Renal pelvis (tissue), 12 donors: ENCODE results near the gene HYOU1. TPM values are rescaled to one million over a fixed set of nuclear protein-coding genes. Genes with fewer than 3 reads are reported as not detected.
"Not testable (repeated sequence)": the region's sequence is repeated elsewhere in the genome, so short reads cannot be mapped to it uniquely, and the experiment has no call there.

Experiments
- DNase-seq: peaks from one replicate; pipeline ENCODE4 v3.0.0-alpha.2; 2013
- long read RNA-seq, 16 experiments: transcript quantifications; one replicate each; lab custom pipeline, GENCODE V29; 2026
- polyA plus RNA-seq, 3 donors: library from polyadenylated mRNA; unstranded; fragments of 120-200 nt; gene quantifications; one replicate each; pipeline ENCODE4 v1.2.1, GENCODE V29; 2013; ENCODE audit not compliant: insufficient read length in 3 of 3

Gene HYOU1, protein sequence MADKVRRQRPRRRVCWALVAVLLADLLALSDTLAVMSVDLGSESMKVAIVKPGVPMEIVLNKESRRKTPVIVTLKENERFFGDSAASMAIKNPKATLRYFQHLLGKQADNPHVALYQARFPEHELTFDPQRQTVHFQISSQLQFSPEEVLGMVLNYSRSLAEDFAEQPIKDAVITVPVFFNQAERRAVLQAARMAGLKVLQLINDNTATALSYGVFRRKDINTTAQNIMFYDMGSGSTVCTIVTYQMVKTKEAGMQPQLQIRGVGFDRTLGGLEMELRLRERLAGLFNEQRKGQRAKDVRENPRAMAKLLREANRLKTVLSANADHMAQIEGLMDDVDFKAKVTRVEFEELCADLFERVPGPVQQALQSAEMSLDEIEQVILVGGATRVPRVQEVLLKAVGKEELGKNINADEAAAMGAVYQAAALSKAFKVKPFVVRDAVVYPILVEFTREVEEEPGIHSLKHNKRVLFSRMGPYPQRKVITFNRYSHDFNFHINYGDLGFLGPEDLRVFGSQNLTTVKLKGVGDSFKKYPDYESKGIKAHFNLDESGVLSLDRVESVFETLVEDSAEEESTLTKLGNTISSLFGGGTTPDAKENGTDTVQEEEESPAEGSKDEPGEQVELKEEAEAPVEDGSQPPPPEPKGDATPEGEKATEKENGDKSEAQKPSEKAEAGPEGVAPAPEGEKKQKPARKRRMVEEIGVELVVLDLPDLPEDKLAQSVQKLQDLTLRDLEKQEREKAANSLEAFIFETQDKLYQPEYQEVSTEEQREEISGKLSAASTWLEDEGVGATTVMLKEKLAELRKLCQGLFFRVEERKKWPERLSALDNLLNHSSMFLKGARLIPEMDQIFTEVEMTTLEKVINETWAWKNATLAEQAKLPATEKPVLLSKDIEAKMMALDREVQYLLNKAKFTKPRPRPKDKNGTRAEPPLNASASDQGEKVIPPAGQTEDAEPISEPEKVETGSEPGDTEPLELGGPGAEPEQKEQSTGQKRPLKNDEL
- 100 to 1,000 TPM; 115 to 133 (median 124) TPM for polyA plus RNA-seq
- long read RNA-seq, donor 1, full-length matches to known transcripts = 1 of 7 reads
- long read RNA-seq, donor 1, partial matches to known transcripts = 6 of 7 reads
- long read RNA-seq, donor 1, other reads (novel, unspliced or antisense) = 0 of 7 reads
- long read RNA-seq, donor 2, partial matches to known transcripts = 0 of 3 reads
- long read RNA-seq, donor 2, other reads (novel, unspliced or antisense) = 0 of 3 reads
- long read RNA-seq, donor 3, full-length matches to known transcripts = 3 of 3 reads
- long read RNA-seq, donor 3, partial matches to known transcripts = 0 of 3 reads
- long read RNA-seq, donor 3, other reads (novel, unspliced or antisense) = 0 of 3 reads
- long read RNA-seq, donor 4 = 0 reads
- long read RNA-seq, donor 5, full-length matches to known transcripts = 6 of 6 reads
- long read RNA-seq, donor 5, partial matches to known transcripts = 0 of 6 reads
- long read RNA-seq, donor 5, other reads (novel, unspliced or antisense) = 0 of 6 reads
- long read RNA-seq, donor 6, full-length matches to known transcripts = 3 of 8 reads
- long read RNA-seq, donor 6, partial matches to known transcripts = 5 of 8 reads
- long read RNA-seq, donor 6, other reads (novel, unspliced or antisense) = 0 of 8 reads
- long read RNA-seq, donor 7, full-length matches to known transcripts = 5 of 5 reads
- long read RNA-seq, donor 7, partial matches to known transcripts = 0 of 5 reads
- long read RNA-seq, donor 7, other reads (novel, unspliced or antisense) = 0 of 5 reads
- long read RNA-seq, donor 8, partial matches to known transcripts = 0 of 1 reads
- long read RNA-seq, donor 8, other reads (novel, unspliced or antisense) = 0 of 1 reads
- long read RNA-seq, donor 9, full-length matches to known transcripts = 7 of 12 reads
- long read RNA-seq, donor 9, partial matches to known transcripts = 5 of 12 reads
- long read RNA-seq, donor 9, other reads (novel, unspliced or antisense) = 0 of 12 reads
- long read RNA-seq, donor 10, partial matches to known transcripts = 6 of 8 reads
- long read RNA-seq, donor 10, other reads (novel, unspliced or antisense) = 0 of 8 reads
- long read RNA-seq, donor 11, full-length matches to known transcripts = 4 of 4 reads
- long read RNA-seq, donor 11, partial matches to known transcripts = 0 of 4 reads
- long read RNA-seq, donor 11, other reads (novel, unspliced or antisense) = 0 of 4 reads
- long read RNA-seq, donor 12, full-length matches to known transcripts = 3 of 11 reads
- long read RNA-seq, donor 12, partial matches to known transcripts = 0 of 11 reads
- long read RNA-seq, donor 12, other reads (novel, unspliced or antisense) = 8 of 11 reads
- long read RNA-seq, donor 13, partial matches to known transcripts = 0 of 6 reads
- long read RNA-seq, donor 13, other reads (novel, unspliced or antisense) = 0 of 6 reads
- long read RNA-seq, donor 14 = 0 reads
- long read RNA-seq, donor 15, full-length matches to known transcripts = 5 of 5 reads
- long read RNA-seq, donor 15, partial matches to known transcripts = 0 of 5 reads
- long read RNA-seq, donor 15, other reads (novel, unspliced or antisense) = 0 of 5 reads
- long read RNA-seq, donor 16, full-length matches to known transcripts = 6 of 11 reads
- long read RNA-seq, donor 16, partial matches to known transcripts = 0 of 11 reads
- long read RNA-seq, donor 16, other reads (novel, unspliced or antisense) = 5 of 11 reads

DNA sequence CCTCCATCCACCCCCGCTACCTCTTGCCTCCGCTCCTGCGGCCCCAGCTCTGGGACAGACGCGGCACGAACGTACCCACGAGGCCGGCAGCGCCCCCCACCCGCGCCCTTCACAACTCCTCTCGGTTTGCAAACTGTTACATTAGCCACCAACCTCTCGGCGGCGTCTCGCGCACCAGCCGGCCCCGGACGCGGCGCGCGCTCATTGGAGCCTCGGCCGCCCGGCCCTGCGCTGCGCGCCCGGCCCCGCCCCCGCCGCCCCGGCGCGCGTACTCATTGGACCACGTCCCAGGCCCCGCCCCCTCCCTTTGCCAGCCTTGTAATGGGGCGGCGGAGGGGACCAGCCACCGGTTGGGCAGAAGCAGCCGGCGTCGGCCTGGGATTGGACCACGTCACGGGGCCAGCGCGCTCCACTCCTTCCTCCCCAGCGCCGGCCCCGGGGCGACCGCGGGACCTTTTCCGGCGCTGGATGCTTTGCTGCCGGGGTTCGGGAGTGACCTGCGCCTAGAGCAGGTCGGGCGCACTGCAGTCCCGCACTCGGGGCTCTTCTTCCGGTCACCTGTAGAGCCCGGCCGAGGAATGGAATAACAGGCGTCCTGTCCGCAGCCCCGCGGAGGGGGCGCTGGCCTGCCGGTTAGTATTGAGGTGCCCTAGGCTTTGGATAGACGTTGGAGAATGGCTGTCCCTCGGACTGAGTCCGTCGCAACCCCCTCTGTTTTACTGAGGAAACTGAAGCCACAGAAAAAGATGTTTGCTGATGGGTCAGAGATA, at the start of gene HYOU1:
TSS of gene HYOU1 (minus strand) at position 206 of the 770 bp plus-strand sequence. CDS start 1,045 bp downstream, outside the sequence.
- DNase-seq = peak; percentile 97

DNA sequence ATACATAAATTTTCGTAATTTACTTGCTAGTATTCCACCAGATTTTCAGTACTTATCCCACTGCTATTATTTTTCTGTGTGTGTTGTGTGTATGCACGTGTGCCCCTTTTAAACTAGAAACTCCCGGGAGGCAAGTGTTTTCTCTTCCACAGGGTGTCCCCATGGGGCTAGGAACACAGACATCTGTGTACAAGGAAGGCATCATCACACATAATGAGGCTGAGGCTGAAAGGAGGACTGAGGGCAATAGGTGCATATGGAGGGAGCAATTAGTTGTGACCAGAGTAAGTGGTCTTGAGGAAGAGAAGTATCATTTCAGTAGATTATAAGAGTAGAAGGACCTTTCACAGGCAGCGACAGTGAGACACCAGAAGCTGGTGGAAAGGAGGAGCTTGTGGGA, 46.8 kb upstream of the HYOU1 start:
- DNase-seq = no peak

DNA sequence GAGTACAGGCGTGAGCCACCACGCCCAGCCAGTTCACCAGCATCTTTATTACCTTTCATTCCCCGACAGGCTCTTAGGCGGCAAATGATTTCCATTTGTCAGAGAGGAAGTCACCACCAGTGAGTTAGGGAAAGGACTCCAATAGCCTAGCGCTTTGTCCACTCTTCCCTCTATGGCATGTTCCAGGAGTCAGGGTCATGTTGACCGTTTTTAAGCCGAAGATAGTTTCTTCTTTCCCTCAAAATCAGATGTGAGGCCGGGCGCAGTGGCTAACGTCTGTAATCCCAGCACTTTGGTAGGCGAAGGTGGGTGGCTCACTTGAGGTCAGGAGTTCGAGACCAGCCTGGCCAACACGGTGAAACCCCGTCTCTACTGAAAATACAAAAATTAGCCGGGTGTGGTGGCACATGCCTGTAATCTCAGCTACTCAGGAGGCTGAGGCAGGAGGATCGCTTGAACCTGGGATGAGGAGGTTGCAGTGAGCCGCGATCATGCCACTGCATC, 46.2 kb upstream of the HYOU1 start:
- DNase-seq = not testable (repeated sequence)

DNA sequence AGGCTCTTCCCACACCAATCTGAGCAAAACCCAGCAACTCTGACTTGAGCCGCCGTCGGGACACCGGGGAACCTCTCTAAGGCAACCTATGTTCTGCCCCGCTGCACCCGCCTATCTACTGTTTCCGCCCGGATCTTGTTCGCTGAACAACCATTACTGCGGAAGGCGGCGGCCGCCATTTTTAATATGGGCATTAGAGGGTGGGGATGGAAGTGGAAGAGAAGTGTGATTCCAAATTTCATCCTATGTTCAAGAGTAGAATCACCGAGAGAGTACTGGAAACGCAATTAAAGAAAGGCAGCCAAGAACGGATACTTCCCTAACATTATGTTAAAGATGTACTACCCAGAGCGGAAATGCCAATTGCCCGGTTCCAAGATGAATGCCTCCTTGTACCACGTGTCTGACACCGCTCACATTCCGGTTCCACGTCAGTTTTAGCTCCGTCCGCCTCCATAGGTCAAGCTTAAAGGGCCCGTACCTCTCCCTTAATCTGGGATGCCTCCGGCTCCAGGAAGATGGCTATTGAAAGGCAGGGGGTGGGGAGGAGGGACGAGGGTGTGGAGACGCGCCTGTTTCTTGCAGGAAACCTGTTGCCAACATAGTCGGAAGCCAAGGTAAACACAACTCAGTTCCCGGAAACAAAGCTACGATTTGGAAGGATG, 44.9 kb upstream of the HYOU1 start, which contains the start of gene DPAGT1:
TSS of gene DPAGT1 (minus strand) at position 95 of the 665 bp plus-strand sequence. CDS start 198 bp downstream, outside the sequence.
- peak; percentile 97 for DNase-seq

DNA sequence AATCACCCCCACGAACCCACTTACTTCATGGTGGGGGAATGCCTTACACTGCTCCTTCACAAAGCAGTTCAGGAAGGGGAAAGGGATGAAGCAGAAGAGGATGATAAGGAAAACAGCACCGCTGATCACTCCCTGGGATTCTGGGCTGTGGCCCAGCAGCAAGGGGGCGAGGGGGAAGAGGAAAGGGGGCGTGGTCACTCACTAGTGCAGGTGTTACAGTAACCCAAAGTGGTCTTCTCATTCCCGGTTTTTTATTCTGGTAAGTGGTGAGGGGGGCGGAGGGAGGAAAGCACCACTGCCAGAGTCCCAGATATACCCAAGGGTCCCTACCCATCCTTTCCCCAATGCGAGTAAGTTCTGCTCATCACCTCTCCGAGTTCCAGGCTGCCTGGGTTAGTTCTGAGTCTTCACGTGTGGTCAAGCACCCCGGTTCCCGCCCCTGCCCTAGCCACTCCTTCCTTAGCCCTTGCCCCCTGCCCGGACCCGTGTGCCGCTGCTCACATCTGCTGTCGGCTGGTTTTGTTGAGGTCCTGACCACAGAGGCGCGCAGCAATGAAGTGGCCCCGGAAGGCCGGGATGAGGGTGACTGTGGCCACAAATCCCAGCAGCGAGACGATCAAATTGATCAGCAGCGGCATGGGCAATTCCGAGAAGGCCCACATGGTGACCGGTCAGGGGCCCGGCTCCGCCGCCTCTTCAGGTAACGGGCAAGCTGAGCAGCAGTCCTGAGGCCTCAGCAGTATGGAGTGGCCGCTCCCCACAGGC, 44.2 kb upstream of the HYOU1 start:
- no peak for DNase-seq

DNA sequence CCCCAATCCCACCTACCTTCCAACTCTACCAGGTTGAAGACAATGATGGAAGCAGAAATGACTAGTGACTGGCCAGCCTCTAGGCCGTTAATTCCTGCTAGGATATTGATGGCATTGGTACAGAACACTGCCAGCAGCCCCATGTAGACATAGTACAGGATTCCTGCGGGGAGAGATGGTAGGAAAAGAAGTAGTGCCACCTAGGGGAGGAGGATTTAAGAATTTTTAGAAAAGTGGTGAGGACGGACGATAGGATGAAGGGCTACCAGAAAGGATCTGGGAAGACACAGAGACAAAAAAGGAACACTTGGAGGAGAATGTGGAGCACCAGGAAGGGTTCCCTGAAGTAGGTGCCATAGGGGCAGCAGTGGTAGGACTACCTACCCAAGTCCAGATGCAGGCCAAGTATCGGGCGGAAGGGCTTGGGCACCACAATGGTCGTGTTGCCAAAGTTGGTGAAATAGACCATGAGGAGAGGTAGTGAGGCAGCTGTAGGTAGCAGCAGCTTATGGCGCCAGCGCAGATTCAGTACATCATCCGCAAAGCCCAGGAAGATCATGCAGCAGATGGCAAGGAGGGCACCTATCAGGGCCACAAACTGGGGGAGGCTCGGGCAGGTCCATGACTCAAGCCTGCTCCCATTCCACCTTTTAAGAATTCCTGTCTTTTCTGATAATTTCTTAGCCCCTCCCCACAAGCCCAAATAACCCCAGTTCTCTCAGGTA, 43.4 kb upstream of the HYOU1 start:
- DNase-seq = no peak

DNA sequence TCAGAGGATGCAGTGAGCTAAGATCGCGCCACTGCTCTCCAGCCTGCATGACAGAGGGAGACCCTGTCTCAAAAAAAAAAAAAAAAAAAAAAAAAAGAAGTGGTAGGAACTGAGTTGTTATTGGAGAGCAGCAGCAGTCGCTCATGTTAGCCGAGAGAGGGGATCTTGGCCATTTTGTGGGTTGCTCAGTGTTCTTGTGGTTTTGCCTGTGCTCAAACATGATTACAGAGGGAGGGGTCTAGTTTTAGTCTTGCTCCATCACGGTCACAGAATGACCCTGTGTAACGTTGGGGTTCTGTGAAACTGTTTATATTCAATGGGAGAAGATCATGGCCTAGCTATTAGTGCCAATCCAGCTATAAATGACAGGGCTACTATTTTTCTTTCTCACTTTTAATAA, 42.7 kb upstream of the HYOU1 start:
- no peak for DNase-seq

DNA sequence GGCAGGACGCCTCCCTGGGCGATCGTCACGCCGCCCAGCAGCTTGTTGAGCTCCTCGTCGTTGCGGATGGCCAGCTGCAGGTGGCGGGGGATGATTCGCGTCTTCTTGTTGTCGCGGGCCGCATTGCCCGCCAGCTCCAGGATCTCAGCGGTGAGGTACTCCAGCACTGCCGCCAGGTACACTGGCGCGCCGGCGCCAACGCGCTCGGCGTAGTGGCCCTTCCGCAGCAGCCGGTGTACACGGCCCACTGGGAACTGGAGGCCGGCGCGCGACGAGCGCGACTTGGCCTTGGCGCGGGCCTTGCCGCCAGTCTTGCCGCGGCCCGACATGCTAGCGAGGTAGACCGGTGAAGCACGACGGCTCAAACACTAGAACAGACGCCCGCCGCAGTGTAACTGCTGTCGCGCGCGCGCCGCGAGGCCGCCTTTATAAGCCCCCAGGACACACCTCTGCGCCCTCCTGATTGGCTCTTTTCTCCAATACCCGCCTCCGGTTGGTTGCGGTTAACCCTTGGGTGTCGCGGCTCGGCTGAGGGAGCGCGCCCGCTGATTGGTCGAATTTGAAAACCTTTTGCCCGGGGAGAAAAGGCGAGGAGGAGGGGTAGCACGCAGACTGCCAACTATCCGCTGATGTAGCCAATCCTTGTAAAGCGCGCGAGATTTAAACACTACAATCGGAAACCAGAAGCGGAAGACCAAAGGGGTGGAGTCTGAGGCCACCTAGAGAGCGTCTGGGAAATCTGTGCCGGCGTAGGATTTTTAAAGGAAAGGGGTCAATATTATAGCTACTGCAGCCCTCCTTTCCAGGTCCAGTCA, 38.3 kb upstream of the HYOU1 start:
- peak; percentile 99 for DNase-seq

DNA sequence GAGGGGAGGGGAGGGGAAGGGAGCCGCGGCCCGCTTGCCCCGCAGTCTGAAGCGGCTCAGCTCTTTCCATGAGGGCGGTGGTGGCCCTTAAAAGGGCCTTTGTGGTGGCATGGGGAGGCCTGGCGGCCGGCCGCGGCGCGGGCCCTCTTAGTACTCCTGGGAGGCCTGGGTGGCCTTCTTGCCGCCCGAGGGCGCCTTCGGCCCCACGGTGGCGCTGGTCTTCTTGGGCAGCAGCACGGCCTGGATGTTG, 37.7 kb upstream of the HYOU1 start:
- DNase-seq = peak; percentile 73

DNA sequence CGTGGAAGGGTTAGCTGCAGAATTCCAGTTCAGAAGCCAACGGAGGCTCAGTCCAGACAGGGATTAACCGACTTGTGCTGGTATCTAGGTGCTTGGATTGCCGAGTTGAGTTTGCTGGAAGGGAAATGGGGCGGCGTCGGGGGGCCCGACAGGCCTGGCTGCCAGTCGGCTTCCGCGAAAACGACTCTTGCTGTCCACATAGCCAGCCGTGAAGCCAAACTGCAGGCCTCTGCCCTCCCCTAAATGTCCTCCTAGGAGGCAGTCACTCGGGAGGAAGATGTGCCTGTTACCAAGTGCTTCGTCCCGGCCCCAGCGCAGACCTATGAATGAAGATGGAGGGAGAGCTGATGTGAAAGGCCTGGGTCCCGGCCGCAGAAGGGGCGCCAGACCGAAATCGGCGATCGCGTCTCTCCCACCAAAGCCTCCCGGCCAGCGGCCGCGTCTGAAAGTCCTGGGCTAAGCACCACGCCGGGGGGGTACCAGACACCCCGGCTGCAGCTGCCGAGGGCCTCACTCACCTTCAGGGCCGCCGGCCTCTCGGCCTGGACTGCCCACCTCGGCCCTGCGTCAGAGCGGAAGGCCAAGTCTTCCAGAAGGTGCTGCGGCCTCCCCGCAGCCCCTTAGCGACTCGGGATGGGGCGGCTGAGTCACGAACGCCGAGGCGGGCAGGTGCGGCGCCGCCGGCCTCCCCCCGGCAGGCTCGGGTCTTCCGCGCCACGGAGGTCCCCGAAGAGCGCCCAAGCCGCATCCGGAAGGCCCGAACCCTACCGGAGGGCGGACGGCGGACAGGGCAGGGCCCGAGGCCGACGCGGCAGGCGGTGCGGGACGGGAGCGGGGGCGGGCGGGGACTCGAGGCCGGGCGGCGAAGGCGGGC, 37.2 kb upstream of the HYOU1 start:
- DNase-seq = no peak

DNA sequence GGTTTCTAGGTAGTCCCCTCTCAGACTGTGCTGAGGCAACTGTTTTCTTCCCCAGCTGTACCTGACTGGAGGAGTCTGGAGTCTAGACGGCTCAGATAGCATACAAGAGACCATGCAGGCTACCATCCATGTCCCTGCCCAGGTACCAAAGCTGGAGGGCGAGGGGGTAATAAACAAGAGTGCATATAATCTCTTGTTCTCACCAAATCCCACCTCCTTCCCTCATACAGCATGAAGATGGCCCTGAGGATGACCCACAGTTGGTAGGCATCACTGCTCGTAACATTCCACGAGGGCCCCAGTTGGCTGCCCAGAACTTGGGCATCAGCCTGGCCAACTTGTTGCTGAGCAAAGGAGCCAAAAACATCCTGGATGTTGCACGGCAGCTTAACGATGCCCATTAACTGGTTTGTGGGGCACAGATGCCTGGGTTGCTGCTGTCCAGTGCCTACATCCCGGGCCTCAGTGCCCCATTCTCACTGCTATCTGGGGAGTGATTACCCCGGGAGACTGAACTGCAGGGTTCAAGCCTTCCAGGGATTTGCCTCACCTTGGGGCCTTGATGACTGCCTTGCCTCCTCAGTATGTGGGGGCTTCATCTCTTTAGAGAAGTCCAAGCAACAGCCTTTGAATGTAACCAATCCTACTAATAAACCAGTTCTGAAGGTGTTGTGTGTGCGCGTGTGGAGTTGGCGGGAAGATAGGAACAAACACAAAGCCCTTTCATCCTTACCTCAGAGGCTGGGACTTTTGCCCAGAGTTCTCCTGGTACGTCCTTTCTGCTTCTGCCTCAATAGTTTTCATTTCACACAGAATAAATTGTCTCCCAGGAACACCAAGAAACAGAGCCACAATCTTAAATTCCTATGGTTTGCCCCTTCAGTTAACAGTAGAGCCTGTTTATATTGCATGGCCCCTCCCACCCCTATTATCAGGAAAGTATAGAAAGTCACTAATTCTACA, 36.2 kb upstream of the HYOU1 start:
- no peak for DNase-seq
